HepG2 (cell line): ENCODE data around the gene FOXE3. TPM values are rescaled to one million over a fixed set of nuclear protein-coding genes. Genes with fewer than 3 reads are reported as not detected.

Experiments
- ATAD3A ChIP-seq: sonication (generic); formaldehyde crosslinking; IDR thresholded peaks from 2 replicates; pipeline ENCODE4 v1.4.0; 2020; ENCODE audit warnings: missing genetic modification reagents
- BCL6 ChIP-seq: IDR thresholded peaks from 2 replicates; pipeline ENCODE4 v1.6.1; 2016; ENCODE audit warnings: missing genetic modification reagents, missing compliant biosample characterization
- TEAD2 ChIP-seq: sonication (generic); formaldehyde crosslinking; IDR thresholded peaks from 2 replicates; pipeline ENCODE4 v1.9.0; 2021; ENCODE audit warnings: missing genetic modification reagents
- ZBTB3 ChIP-seq: sonication (generic); formaldehyde crosslinking; IDR thresholded peaks from 2 replicates; pipeline ENCODE4 v1.4.0; 2020; ENCODE audit warnings: low read depth, mild to moderate bottlenecking, moderate library complexity, missing genetic modification reagents, borderline replicate concordance
- ZNF230 ChIP-seq: sonication (generic); formaldehyde crosslinking; IDR thresholded peaks from 2 replicates; pipeline ENCODE4 v1.4.0; 2020; ENCODE audit warnings: mild to moderate bottlenecking, missing genetic modification reagents
- ZNF747 ChIP-seq: sonication (generic); formaldehyde crosslinking; IDR thresholded peaks from 2 replicates; pipeline ENCODE4 v1.8.1; 2023; ENCODE audit warnings: missing genetic modification reagents, mild to moderate bottlenecking, borderline replicate concordance
- ZNF777 ChIP-seq: sonication (generic); formaldehyde crosslinking; IDR thresholded peaks from 2 replicates; pipeline ENCODE4 v1.4.0; 2020; ENCODE audit warnings: missing genetic modification reagents
- ZSCAN22 ChIP-seq: sonication (generic); formaldehyde crosslinking; IDR thresholded peaks from 2 replicates; pipeline ENCODE4 v1.4.0; 2020; ENCODE audit warnings: mild to moderate bottlenecking, missing genetic modification reagents
- polyA plus RNA-seq, 8 experiments: library from polyadenylated mRNA; depleted of rRNA in 3 of 8; stranded (reverse) in 7 of 8; unstranded in 1 of 8; fragments of >200 nt; fragmentation: Illumina TruSeq in 4 of 8; extraction: Trizol in 4 of 8; gene quantifications; 2 replicates each; pipeline versions ENCODE4 v1.2.1 to v1.2.3, GENCODE V29; 2011 to 2016; ENCODE audit warnings: low read depth in 4 of 8, missing spikeins in 1 of 8, mixed read lengths in 1 of 8; ENCODE audit not compliant: insufficient read depth in 1 of 8
- total RNA-seq, 5 experiments: library from RNA; depleted of rRNA; stranded (reverse); fragments of >200 nt; fragmentation: Illumina TruSeq; extraction: Trizol; gene quantifications; 2 replicates each; pipeline ENCODE4 v1.2.3, GENCODE V29; 2016; ENCODE audit warnings: low read depth in 1 of 5
- TF ChIP-seq, protein P1 (sequence below): sonication (generic); formaldehyde crosslinking; IDR thresholded peaks from 2 replicates; pipeline ENCODE4 v1.4.0; 2020; ENCODE audit warnings: missing genetic modification reagents
- TF ChIP-seq, protein P2 (sequence below): sonication (generic); formaldehyde crosslinking; IDR thresholded peaks from 2 replicates; pipeline ENCODE4 v1.4.0; 2020; ENCODE audit warnings: missing genetic modification reagents
- TF ChIP-seq, protein P3 (sequence below): sonication (generic); formaldehyde crosslinking; IDR thresholded peaks from 2 replicates; pipeline ENCODE4 v1.4.0; 2020; ENCODE audit warnings: mild to moderate bottlenecking, low read depth, missing genetic modification reagents
- TF ChIP-seq, protein P4 (sequence below): sonication (generic); formaldehyde crosslinking; IDR thresholded peaks from 2 replicates; pipeline ENCODE4 v1.4.0; 2020; ENCODE audit warnings: mild to moderate bottlenecking, missing genetic modification reagents
- TF ChIP-seq, protein P5 (sequence below): sonication (generic); formaldehyde crosslinking; IDR thresholded peaks from 2 replicates; pipeline ENCODE4 v1.5.1; 2020; ENCODE audit warnings: mild to moderate bottlenecking, missing genetic modification reagents, moderate library complexity
- TF ChIP-seq, protein P6 (sequence below): sonication (generic); formaldehyde crosslinking; IDR thresholded peaks from 2 replicates; pipeline ENCODE4 v1.4.0; 2020; ENCODE audit warnings: missing genetic modification reagents

The FOXE3 gene
- total and polyA plus RNA-seq, 2 of the 13 experiments (the other 11 are each of a cell fraction or from before 2014, with no cell fraction given): not detected

DNA sequence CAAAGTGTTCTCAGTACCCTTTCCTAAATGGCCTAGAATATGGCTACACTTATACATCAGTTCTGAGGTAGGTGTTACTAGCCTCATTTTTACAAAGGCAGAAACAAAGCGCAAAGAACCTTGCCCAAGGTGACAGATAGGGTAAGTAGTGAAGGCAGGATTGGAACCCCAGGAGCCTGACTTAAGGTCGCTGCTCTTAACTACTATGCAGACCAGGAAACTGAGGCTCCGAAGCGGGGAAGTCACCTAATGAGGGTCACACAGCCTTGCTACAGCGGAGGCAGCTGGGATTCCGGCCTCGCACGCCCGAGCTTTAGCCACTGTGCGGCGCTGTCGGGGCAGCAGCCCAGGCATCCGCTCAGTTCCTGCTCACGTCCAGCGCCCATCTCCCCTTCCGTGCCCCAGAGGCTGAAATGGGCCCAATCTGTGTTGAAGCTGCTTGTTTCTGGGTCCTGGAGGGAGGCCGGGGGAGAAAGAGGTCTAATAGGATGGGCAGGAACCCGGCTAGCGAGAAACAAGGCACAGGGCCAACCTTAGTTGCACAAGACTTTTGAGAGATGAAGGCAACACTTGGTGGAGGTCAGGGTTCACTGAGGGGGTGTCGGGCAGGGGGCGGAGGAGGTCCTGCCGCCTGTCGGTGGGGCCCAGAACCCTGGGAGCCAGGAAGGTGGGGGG, 20.4 kb downstream of the FOXE3 start (continued):
- TF ChIP-seq, protein P1, sequence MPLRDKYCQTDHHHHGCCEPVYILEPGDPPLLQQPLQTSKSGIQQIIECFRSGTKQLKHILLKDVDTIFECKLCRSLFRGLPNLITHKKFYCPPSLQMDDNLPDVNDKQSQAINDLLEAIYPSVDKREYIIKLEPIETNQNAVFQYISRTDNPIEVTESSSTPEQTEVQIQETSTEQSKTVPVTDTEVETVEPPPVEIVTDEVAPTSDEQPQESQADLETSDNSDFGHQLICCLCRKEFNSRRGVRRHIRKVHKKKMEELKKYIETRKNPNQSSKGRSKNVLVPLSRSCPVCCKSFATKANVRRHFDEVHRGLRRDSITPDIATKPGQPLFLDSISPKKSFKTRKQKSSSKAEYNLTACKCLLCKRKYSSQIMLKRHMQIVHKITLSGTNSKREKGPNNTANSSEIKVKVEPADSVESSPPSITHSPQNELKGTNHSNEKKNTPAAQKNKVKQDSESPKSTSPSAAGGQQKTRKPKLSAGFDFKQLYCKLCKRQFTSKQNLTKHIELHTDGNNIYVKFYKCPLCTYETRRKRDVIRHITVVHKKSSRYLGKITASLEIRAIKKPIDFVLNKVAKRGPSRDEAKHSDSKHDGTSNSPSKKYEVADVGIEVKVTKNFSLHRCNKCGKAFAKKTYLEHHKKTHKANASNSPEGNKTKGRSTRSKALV (CRISPR knock-in tag): no peak
- TF ChIP-seq, protein P2, sequence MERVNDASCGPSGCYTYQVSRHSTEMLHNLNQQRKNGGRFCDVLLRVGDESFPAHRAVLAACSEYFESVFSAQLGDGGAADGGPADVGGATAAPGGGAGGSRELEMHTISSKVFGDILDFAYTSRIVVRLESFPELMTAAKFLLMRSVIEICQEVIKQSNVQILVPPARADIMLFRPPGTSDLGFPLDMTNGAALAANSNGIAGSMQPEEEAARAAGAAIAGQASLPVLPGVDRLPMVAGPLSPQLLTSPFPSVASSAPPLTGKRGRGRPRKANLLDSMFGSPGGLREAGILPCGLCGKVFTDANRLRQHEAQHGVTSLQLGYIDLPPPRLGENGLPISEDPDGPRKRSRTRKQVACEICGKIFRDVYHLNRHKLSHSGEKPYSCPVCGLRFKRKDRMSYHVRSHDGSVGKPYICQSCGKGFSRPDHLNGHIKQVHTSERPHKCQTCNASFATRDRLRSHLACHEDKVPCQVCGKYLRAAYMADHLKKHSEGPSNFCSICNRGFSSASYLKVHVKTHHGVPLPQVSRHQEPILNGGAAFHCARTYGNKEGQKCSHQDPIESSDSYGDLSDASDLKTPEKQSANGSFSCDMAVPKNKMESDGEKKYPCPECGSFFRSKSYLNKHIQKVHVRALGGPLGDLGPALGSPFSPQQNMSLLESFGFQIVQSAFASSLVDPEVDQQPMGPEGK (CRISPR knock-in tag): peak; percentile 65
- peak; percentile 91 for TF ChIP-seq ZNF777 (CRISPR knock-in tag)
- peak; percentile 67; the same call in 1 of the 2 replicates for TF ChIP-seq ZNF230 (CRISPR knock-in tag)
- TF ChIP-seq, protein P3, sequence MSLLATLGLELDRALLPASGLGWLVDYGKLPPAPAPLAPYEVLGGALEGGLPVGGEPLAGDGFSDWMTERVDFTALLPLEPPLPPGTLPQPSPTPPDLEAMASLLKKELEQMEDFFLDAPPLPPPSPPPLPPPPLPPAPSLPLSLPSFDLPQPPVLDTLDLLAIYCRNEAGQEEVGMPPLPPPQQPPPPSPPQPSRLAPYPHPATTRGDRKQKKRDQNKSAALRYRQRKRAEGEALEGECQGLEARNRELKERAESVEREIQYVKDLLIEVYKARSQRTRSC (CRISPR knock-in tag): no peak
- TF ChIP-seq, protein P4, sequence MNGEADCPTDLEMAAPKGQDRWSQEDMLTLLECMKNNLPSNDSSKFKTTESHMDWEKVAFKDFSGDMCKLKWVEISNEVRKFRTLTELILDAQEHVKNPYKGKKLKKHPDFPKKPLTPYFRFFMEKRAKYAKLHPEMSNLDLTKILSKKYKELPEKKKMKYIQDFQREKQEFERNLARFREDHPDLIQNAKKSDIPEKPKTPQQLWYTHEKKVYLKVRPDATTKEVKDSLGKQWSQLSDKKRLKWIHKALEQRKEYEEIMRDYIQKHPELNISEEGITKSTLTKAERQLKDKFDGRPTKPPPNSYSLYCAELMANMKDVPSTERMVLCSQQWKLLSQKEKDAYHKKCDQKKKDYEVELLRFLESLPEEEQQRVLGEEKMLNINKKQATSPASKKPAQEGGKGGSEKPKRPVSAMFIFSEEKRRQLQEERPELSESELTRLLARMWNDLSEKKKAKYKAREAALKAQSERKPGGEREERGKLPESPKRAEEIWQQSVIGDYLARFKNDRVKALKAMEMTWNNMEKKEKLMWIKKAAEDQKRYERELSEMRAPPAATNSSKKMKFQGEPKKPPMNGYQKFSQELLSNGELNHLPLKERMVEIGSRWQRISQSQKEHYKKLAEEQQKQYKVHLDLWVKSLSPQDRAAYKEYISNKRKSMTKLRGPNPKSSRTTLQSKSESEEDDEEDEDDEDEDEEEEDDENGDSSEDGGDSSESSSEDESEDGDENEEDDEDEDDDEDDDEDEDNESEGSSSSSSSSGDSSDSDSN (CRISPR knock-in tag): peak; percentile 59; the same call in 1 of the 2 replicates
- TF ChIP-seq BCL6 (CRISPR knock-in tag): peak; percentile 25; the same call in 1 of the 2 replicates
- TF ChIP-seq, protein P5, sequence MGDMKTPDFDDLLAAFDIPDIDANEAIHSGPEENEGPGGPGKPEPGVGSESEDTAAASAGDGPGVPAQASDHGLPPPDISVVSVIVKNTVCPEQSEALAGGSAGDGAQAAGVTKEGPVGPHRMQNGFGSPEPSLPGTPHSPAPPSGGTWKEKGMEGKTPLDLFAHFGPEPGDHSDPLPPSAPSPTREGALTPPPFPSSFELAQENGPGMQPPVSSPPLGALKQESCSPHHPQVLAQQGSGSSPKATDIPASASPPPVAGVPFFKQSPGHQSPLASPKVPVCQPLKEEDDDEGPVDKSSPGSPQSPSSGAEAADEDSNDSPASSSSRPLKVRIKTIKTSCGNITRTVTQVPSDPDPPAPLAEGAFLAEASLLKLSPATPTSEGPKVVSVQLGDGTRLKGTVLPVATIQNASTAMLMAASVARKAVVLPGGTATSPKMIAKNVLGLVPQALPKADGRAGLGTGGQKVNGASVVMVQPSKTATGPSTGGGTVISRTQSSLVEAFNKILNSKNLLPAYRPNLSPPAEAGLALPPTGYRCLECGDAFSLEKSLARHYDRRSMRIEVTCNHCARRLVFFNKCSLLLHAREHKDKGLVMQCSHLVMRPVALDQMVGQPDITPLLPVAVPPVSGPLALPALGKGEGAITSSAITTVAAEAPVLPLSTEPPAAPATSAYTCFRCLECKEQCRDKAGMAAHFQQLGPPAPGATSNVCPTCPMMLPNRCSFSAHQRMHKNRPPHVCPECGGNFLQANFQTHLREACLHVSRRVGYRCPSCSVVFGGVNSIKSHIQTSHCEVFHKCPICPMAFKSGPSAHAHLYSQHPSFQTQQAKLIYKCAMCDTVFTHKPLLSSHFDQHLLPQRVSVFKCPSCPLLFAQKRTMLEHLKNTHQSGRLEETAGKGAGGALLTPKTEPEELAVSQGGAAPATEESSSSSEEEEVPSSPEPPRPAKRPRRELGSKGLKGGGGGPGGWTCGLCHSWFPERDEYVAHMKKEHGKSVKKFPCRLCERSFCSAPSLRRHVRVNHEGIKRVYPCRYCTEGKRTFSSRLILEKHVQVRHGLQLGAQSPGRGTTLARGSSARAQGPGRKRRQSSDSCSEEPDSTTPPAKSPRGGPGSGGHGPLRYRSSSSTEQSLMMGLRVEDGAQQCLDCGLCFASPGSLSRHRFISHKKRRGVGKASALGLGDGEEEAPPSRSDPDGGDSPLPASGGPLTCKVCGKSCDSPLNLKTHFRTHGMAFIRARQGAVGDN (CRISPR knock-in tag): peak; percentile 75
- TF ChIP-seq ZNF747 (CRISPR knock-in tag): no peak; the same call in 1 of the 2 replicates
- no peak for TF ChIP-seq ATAD3A (CRISPR knock-in tag)
- TF ChIP-seq TEAD2 (CRISPR knock-in tag): no peak
- TF ChIP-seq, protein P6, sequence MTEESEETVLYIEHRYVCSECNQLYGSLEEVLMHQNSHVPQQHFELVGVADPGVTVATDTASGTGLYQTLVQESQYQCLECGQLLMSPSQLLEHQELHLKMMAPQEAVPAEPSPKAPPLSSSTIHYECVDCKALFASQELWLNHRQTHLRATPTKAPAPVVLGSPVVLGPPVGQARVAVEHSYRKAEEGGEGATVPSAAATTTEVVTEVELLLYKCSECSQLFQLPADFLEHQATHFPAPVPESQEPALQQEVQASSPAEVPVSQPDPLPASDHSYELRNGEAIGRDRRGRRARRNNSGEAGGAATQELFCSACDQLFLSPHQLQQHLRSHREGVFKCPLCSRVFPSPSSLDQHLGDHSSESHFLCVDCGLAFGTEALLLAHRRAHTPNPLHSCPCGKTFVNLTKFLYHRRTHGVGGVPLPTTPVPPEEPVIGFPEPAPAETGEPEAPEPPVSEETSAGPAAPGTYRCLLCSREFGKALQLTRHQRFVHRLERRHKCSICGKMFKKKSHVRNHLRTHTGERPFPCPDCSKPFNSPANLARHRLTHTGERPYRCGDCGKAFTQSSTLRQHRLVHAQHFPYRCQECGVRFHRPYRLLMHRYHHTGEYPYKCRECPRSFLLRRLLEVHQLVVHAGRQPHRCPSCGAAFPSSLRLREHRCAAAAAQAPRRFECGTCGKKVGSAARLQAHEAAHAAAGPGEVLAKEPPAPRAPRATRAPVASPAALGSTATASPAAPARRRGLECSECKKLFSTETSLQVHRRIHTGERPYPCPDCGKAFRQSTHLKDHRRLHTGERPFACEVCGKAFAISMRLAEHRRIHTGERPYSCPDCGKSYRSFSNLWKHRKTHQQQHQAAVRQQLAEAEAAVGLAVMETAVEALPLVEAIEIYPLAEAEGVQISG (CRISPR knock-in tag): peak; percentile 63
- TF ChIP-seq ZSCAN22 (CRISPR knock-in tag): no peak
- TF ChIP-seq ZBTB3: peak; percentile 23; the same call in 1 of the 2 replicates
